ENCODE data around the gene DNASE1.

GRCh38 chr16:3671424-3671823 is 16.9 kb downstream of the DNASE1 start:
- TF ChIP-seq CTCF (IDR thresholded peaks at IDR 0.05) (no peak), POLR2AphosphoS5 (IDR thresholded peaks at IDR 0.05) (no peak)

All from stomach (tissue), 4 donors.